HEK293T (cell line): Measurements from ENCODE around the gene CIAPIN1.

ENCODE experiments used
- ARNT ChIP-seq: fragments of 450-650 bp; IDR thresholded peaks from 2 replicates; pipeline ENCODE4 v1.6.1; 2017; ENCODE audit warnings: mild to moderate bottlenecking
- BHLHE40 ChIP-seq: fragments of 450-650 bp; IDR thresholded peaks from 2 replicates; pipeline ENCODE4 v1.6.1; 2016; ENCODE audit warnings: mild to moderate bottlenecking, moderate library complexity, borderline replicate concordance
- CTBP1 ChIP-seq: fragments of 450-650 bp; IDR thresholded peaks from 2 replicates; pipeline ENCODE4 v1.6.1; 2016; ENCODE audit warnings: borderline replicate concordance
- ELF4 ChIP-seq: fragments of 450-650 bp; IDR thresholded peaks from 2 replicates; pipeline ENCODE4 v1.6.1; 2017; ENCODE audit warnings: antibody characterized with exemption
- FOXM1 ChIP-seq: fragments of 450-650 bp; IDR thresholded peaks from 2 replicates; pipeline ENCODE4 v1.6.1; 2017; ENCODE audit warnings: mild to moderate bottlenecking, borderline replicate concordance
- NFRKB ChIP-seq: fragments of 450-650 bp; IDR thresholded peaks from 2 replicates; pipeline ENCODE4 v1.6.1; 2016; ENCODE audit warnings: mild to moderate bottlenecking, moderate library complexity
- PKNOX1 ChIP-seq: fragments of 450-650 bp; IDR thresholded peaks from 2 replicates; pipeline ENCODE4 v1.6.1; 2016
- SP1 ChIP-seq: fragments of 450-650 bp; IDR thresholded peaks from 2 replicates; pipeline ENCODE4 v1.6.1; 2017
- TARDBP ChIP-seq: fragments of 450-650 bp; IDR thresholded peaks from 2 replicates; pipeline ENCODE4 v1.6.1; 2016
- ZNF384 ChIP-seq: fragments of 450-650 bp; IDR thresholded peaks from 2 replicates; pipeline ENCODE4 v1.6.1; 2016

GRCh38 chr16:57394444-57394843, 52.7 kb downstream of the CIAPIN1 start:
- TF ChIP-seq NFRKB = no peak
- no peak for TF ChIP-seq PKNOX1
- TF ChIP-seq TARDBP = no peak
- TF ChIP-seq ARNT = no peak
- no peak for TF ChIP-seq ELF4
- TF ChIP-seq BHLHE40 = no peak
- no peak for TF ChIP-seq FOXM1
- no peak for TF ChIP-seq CTBP1
- TF ChIP-seq ZNF384 = no peak
- TF ChIP-seq SP1 = no peak
